ENCODE data around the gene WDFY2. TPM values are rescaled to one million over a fixed set of nuclear protein-coding genes. Genes with fewer than 3 reads are reported as not detected.

Gene WDFY2
- polyA plus RNA-seq, 1 donor from 2014 or later: 5.3 TPM

DNA sequence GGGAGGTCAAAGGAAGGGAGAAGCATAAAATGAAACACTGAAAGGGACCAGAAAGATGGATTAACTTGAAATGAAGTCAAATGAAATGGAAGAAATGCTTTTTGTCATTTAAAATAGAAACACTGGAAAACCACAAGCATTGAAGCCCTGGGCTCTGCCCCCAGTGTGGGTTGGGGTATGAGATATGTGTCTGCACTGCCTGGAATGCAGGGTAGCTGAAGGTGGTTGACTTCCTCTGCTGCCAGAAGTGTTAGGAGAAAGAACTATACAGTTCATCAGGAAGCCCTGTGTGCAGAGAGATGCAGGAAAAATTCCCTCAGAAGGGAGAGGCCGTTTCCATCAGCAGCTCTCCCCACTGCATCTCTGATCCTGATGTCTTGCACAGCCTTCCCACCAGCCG lies 150.5 kb downstream of the WDFY2 start:
- Histone ChIP-seq H4K20me1 (ENCODE audit: insufficient read depth) (no peaks in the 10 kb centered on the region), H3K79me2 (replicated peaks; ENCODE audit: insufficient read depth, low read length) (no peaks in the 10 kb centered on the region), H3K4me2 (ENCODE audit: low read length) (no peak overlapping the region), H2AFZ (ENCODE audit: low read depth, low read length) (no peak overlapping the region), H3K9me3 (ENCODE audit: low read length) (no peaks in the 10 kb centered on the region), H3F3A (ENCODE audit: insufficient read depth, low read length, poor library complexity, severe bottlenecking) (no peaks in the 10 kb centered on the region), H3K9me2 (ENCODE audit: insufficient read depth, low read length) (no peaks in the 10 kb centered on the region), H3K27ac (ENCODE audit: low read length) (no peak overlapping the region), H3K27me3 (ENCODE audit: insufficient read depth, low read depth, low read length) (no peaks in the 10 kb centered on the region), H3K4me3 (ENCODE audit: low read length) (no peak overlapping the region), H3K36me3 (ENCODE audit: insufficient read depth, low read length) (no peaks in the 10 kb centered on the region), H3K9ac (ENCODE audit: low read length) (no peak overlapping the region)
- TF ChIP-seq EP300 (conservative IDR thresholded peaks at IDR 0.05; ENCODE audit: poor library complexity, severe bottlenecking) (no peak), RAD21 (conservative IDR thresholded peaks at IDR 0.05) (no peak)

- no peaks in the 10 kb centered on the region for H3K9me3 ChIP-seq (ENCODE audit: low read length)
- no peak overlapping the region for H3K4me3 ChIP-seq (ENCODE audit: low read length)
- H3K9me2 ChIP-seq (ENCODE audit: insufficient read depth, low read length): no peaks in the 10 kb centered on the region
- no peaks in the 10 kb centered on the region for H3K36me3 ChIP-seq (ENCODE audit: insufficient read depth, low read length)
- TF ChIP-seq TAF1 (IDR thresholded peaks at IDR 0.05; ENCODE audit: low read depth): no peak
- TF ChIP-seq POLR2AphosphoS5 (IDR thresholded peaks at IDR 0.05): no peak
- no peak for TF ChIP-seq SMC3 (conservative IDR thresholded peaks at IDR 0.05; ENCODE audit: poor library complexity)
- TF ChIP-seq RAD21 (conservative IDR thresholded peaks at IDR 0.05): no peak
- TF ChIP-seq MXI1 (conservative IDR thresholded peaks at IDR 0.05; ENCODE audit: poor library complexity, severe bottlenecking): no peak
- TF ChIP-seq, protein P1, sequence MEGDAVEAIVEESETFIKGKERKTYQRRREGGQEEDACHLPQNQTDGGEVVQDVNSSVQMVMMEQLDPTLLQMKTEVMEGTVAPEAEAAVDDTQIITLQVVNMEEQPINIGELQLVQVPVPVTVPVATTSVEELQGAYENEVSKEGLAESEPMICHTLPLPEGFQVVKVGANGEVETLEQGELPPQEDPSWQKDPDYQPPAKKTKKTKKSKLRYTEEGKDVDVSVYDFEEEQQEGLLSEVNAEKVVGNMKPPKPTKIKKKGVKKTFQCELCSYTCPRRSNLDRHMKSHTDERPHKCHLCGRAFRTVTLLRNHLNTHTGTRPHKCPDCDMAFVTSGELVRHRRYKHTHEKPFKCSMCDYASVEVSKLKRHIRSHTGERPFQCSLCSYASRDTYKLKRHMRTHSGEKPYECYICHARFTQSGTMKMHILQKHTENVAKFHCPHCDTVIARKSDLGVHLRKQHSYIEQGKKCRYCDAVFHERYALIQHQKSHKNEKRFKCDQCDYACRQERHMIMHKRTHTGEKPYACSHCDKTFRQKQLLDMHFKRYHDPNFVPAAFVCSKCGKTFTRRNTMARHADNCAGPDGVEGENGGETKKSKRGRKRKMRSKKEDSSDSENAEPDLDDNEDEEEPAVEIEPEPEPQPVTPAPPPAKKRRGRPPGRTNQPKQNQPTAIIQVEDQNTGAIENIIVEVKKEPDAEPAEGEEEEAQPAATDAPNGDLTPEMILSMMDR (IDR thresholded peaks at IDR 0.05; ENCODE audit: poor library complexity, severe bottlenecking): no peak
- TF ChIP-seq EZH2 (IDR thresholded peaks at IDR 0.05; ENCODE audit: borderline replicate concordance, insufficient read depth, low read length, poor library complexity, severe bottlenecking): no peak
- no peak for TF ChIP-seq REST (IDR thresholded peaks at IDR 0.05; ENCODE audit: borderline replicate concordance)
- no peak for TF ChIP-seq EP300 (conservative IDR thresholded peaks at IDR 0.05; ENCODE audit: poor library complexity, severe bottlenecking)
- no peak overlapping the region for H3K9ac ChIP-seq (ENCODE audit: low read length)
- no peaks in the 10 kb centered on the region for H3K27me3 ChIP-seq (ENCODE audit: insufficient read depth, low read depth, low read length)
- no peak overlapping the region for H3K4me2 ChIP-seq (ENCODE audit: low read length)
- no peak overlapping the region for H3K27ac ChIP-seq (ENCODE audit: low read length)
- H2AFZ ChIP-seq (ENCODE audit: low read depth, low read length): no peak overlapping the region
- H3F3A ChIP-seq (ENCODE audit: insufficient read depth, low read length, poor library complexity, severe bottlenecking): no peaks in the 10 kb centered on the region
- no peaks in the 10 kb centered on the region for H3K79me2 ChIP-seq (replicated peaks; ENCODE audit: insufficient read depth, low read length)
- no peaks in the 10 kb centered on the region for H4K20me1 ChIP-seq (ENCODE audit: insufficient read depth)
Measured at GRCh38 chr13:51737609-51738008, 153.3 kb downstream of the WDFY2 start.
